Activated gamma-delta T cell treated with anti-CD3 and anti-CD28 coated beads, Interleukin-2, amount 50 U/mL, for 16 hours (primary cell): ENCODE data around the gene CMSS1.
"Not testable (repeated sequence)": the region's sequence is repeated elsewhere in the genome, so short reads cannot be mapped to it uniquely, and the experiment has no call there.

Source experiments
- DNase-seq: peaks from one replicate; pipeline ENCODE4 v3.0.0-alpha.2; 2020; ENCODE audit warnings: low read depth

CMSS1 gene

DNA sequence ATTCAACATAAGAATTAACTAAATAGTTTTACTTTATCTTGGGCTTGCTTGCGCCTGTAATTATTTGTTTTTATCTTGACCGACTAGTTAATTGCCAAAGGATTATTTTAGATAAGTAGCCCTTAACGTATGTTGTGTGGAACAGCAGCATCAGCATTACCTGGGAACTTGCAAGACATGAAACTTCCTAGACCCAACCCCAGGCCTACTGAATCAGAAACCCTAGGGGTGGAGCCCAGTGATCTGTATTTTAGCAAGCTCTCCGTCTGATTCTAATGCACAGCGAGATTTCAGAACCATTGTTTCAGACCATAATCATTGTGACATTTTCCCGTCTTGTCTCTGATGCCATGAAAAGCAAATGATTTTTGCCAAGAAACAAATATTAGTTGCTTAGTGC, 265.5 kb downstream of the CMSS1 start:
- no peak for DNase-seq

DNA sequence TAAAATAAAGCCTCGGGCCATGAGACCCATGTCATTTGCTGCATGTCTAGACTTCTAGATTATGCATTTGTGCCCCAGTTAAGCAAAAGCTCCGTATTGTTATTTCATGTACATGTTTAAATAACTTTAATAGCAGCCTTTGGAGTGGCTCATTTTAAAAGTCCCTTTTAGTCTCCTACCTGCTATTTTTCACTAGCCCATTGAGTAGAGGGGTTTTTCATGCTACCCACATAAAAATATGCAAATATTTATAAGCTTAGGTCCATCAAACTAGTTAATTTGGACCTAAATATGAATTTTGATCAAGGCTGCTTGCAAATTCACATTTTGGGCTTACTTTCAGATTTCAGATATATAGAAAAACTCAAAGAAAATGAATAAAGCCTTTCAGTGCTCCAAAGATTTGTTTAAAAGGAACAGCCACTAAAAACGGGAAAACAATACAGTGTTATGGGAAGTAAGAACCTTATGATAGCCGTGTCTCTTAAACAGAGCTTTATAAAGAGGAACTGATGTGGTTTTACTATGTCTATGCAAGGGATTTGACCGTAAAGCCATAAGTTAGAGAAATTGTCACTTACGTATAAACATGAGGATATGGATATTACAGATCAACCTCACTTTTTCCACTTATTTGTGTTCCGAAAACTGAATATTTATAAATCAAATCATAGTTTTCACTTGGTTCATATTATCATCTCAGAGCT, 266.6 kb downstream of the CMSS1 start:
- no peak for DNase-seq

- DNase-seq, result no peak
Measured at GRCh38 chr3:100086401-100086800, 268.7 kb downstream of the CMSS1 start.

GRCh38 chr3:100087198-100087597, 269.5 kb downstream of the CMSS1 start:
- DNase-seq, result no peak

GRCh38 chr3:100088735-100089368, 271.2 kb downstream of the CMSS1 start:
- DNase-seq, result no peak

GRCh38 chr3:100089812-100090668, 272.4 kb downstream of the CMSS1 start:
- DNase-seq, result no peak

DNA sequence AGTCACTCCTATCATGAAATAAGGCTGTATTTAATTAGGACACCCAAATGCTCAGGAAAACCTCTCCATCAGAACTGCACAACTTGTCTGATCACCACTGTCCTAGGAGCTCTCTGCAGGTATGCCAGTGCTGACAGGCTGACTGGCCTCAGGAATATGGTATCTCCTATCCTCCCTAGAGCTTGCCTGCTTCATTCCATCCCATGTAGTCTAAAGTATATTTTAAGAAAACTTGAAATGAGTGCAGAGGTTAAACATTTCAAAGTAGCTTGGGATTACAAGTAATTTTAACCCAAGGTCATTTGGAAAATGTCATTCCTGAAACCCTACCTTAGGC, 273.0 kb downstream of the CMSS1 start:
- DNase-seq, result no peak

GRCh38 chr3:100093831-100094230, 276.2 kb downstream of the CMSS1 start:
- no peak for DNase-seq

- not testable (repeated sequence) for DNase-seq
Measured at GRCh38 chr3:100096286-100096685, 278.6 kb downstream of the CMSS1 start.

GRCh38 chr3:100096866-100097265, 279.2 kb downstream of the CMSS1 start:
- DNase-seq, result no peak

DNA sequence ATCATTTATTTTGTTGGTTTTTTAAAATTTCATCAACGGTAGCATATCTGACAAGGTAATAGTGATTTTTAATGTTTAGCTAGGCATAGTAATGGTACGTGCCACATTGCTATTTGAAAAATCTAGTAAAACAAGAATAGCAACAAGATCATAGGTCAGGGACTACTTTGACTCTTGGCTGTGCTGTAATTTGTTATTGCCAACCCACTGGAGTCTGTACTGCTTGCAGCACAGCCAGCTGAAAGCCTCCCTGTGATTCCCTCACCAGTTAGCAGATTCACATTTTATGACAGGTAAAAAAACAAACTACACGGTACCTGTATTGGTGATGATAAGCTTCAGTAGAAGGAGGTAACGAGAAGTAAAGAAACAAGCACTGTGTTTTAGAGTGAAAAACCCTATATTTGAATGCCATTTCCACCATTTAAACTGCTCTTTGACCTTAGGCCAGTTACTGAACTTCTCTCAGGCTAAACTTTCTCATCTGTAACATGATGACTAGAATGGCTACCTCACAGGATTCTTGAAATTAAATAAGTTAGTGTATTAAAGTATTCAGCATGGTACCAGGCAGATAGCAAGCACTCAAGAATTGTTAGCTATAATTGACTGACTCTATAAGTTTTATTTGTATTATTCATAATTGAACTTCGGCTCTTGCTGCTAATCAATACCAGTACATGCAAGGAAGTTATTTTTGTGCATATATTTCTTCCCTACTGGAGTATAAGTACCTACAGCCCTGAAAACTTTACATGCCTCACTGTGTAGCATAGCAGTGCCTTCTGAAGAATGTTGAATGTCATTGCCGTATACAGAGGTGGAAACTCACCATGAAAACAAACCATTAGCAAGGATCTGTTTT, 280.5 kb downstream of the CMSS1 start:
- no peak for DNase-seq

- DNase-seq, result no peak
Measured at GRCh38 chr3:100098784-100099070, 281.1 kb downstream of the CMSS1 start.

GRCh38 chr3:100099621-100100020, 282.0 kb downstream of the CMSS1 start:
- no peak for DNase-seq

GRCh38 chr3:100100425-100100824, 282.8 kb downstream of the CMSS1 start:
- no peak for DNase-seq

DNA sequence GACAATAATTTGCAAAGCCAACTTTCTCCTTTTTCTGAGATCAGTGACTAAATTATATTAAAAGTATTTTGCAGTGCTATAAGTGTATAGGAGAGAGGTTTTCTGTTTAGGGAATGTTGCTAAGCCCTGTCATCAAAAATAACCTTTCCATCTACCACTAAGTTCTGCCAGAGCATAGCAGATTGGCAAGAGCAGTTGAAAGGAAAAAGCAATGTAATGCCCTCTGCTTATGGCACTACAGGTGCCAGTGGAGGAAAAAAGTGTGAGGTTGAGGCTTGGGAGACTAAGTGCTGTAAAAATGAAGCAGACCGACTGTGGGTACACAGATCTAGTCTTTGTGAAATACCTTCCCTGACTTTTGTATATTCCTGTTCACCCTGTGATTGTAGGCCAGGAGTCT, 285.1 kb downstream of the CMSS1 start:
- DNase-seq, result no peak

- no peak for DNase-seq
Measured at GRCh38 chr3:100103558-100104441, 286.1 kb downstream of the CMSS1 start.

DNA sequence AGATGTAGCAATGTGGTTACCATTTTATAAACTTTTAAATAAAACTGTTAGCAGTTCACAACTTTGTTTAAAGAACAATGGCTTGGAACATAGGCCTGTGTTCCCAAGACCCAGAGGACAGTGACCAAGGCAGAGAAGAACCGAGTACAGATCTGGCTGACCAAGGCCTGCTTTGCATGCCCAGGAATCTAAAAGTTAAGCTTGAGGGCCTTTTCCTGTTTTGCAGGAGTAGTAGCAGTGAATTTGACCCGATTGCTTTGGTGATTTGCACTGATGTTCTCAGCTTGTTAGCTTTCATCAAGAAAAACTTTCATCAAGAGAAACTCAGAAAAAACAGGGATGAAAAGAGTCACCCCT, 286.8 kb downstream of the CMSS1 start:
- no peak for DNase-seq

DNA sequence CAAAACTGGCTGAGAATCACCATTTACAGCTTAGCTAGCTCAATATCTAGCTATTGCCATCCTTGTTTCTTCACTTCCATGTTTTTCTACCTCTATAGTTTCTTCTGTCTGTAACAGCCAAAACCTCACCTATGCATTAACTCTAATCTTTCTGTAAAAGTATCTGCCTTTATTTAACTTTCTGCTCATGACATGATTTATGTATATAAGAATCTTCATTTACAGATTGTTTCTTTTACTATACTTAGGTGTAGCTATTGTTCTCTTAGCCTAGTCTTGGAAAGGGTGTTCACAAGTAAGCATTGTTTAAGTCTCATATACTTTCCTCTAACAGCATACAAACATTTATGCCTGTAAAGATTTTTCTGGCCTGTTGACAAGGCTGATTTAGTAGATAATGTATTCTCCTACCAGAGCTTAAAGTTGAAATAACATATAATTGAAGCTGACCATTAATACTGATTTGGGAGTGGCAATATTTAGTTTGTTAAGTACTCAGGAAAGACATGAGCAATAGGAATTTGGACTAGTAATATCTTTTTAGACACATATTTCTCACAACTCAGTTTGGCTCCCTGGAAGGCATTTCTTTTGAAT, 287.3 kb downstream of the CMSS1 start:
- DNase-seq, result no peak

DNA sequence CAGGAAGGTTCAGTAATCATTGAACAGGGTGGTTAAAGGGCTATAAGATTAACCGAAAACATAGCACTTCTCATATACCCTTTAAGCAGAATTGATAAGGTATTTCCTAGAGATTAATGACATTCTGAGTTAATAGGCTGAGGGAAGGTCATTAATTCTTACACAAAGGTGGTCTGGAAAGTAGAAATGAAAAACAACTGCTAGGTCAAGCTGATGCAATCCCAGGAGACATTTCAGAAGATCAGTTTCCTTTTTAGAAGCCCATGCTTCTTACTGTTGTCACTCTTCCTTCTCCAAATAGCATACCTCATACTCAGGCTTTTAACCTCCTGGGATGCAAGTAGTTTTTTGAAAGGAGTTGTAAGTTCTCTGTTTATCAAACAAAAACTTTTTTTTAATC, 287.8 kb downstream of the CMSS1 start:
- no peak for DNase-seq

DNA sequence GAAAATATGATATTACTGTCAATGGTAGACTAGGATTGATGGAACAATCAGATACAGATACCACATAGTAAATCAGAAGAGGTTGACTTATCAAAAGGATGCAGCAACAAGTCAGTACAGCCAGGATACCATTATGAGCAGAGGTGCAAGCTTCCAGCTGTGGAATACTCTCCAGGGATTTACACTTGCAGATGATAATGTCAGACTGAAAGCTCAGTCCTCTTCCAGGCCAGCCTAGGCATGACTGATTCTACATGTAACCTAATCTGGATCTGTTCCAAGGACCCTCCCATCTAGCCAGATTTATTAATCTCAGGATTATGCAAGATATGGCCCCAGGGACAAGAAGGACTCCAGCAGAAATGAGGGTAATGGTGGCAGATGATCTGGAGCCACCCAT, 288.4 kb downstream of the CMSS1 start:
- no peak for DNase-seq

GRCh38 chr3:100106531-100107141, 289.0 kb downstream of the CMSS1 start:
- DNase-seq, result no peak
